ENCODE results near the gene LCE7A.

LCE7A gene, protein sequence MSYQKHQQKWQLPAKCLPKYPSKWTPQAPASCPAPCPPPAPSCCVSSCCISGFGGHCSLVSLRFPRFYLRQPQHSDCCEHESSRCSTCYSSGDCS

DNA sequence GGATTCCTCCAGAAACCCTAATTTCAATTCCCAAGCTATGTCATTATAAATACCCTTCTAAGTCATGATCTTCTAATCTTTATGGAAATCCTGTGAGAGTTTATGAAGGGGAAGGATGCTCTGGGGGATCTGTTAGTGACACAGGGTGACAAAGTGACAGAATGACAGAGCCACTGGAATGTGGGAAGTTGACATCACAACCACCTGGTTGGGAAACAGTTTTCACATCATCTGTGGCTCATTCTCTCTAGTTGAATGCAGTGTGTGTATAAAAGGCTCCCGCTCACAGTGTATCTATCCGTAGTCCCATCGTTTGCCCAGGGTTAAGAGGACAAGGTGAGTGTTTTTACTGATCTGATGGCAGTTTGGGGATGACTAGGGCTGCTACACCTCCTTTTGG is at the start of gene LCE7A:
LCE7A (plus strand) TSS at position 301 of the 400 bp plus-strand sequence. CDS start 702 bp downstream, outside the sequence.
- no peak within 1 kb of the TSS for H3K27ac Mint-ChIP-seq
- no peaks in the 10 kb centered on the region for H3K36me3 Mint-ChIP-seq
- peaks cover 5% of the 10 kb centered on the region for H3K27me3 Mint-ChIP-seq
- no peaks in the 10 kb centered on the region for H3K9me3 Mint-ChIP-seq (ENCODE audit: low read depth)
- no peaks in the 10 kb centered on the region for H3K4me1 Mint-ChIP-seq (ENCODE audit: low read depth)
- H3K4me3 Mint-ChIP-seq: no peak within 1 kb of the TSS

DNA sequence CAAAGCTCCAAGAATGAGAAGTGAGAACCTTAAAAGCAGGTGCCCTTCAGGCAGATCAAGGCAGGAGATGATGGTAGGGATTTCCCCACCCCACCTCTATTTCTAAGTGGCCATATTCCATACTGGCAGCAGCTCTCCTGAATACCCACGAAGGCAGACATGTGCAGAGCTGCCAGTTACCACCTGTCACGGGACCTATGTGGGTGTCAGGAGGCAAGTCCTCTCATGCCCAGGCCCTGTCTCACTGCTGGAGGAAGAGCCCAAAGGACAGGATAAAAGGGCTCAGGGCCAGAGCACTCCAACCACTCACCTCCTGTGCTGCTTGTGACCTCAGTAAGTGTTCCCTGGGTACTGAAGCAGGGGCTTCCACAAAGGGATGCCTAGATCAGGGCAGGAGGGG is 48.7 kb upstream of the LCE7A start:
- no peak overlapping the region for H3K4me3 Mint-ChIP-seq
- H3K27me3 Mint-ChIP-seq: peaks cover 15% of the 10 kb centered on the region
- peaks cover 3% of the 10 kb centered on the region for H3K36me3 Mint-ChIP-seq
- no peaks in the 10 kb centered on the region for H3K4me1 Mint-ChIP-seq (ENCODE audit: low read depth)
- H3K27ac Mint-ChIP-seq: no peak overlapping the region
- peaks cover 5% of the 10 kb centered on the region for H3K9me3 Mint-ChIP-seq (ENCODE audit: low read depth)

DNA sequence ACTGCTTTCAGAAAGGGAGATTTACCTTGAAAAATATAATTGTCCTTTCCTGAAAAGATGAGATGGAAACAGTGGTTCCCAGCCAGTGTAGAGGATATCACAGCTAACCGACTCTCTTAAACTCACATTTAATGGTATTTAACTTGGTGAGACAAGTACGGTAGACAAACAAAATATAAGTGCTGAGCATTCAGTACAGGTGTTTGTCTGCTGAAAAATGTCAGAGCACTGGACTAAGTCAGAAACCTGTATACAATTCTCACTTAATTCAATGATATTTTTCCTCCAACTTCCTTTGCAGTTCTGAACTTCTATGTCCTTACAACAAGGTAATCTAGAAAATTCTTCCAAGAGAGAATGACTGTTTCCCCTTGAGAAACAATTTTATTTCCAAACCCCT is 48.1 kb upstream of the LCE7A start, which contains the start of gene LCE1B:
LCE1B (plus strand) TSS at position 301 of the 400 bp plus-strand sequence. CDS start 476 bp downstream, outside the sequence.
- no peak within 1 kb of the TSS for H3K4me3 Mint-ChIP-seq
- peaks cover 17% of the 10 kb centered on the region for H3K27me3 Mint-ChIP-seq
- H3K4me1 Mint-ChIP-seq (ENCODE audit: low read depth): no peaks in the 10 kb centered on the region
- peaks cover 3% of the 10 kb centered on the region for H3K36me3 Mint-ChIP-seq
- H3K27ac Mint-ChIP-seq: no peak within 1 kb of the TSS
- H3K9me3 Mint-ChIP-seq (ENCODE audit: low read depth): peaks cover 5% of the 10 kb centered on the region

DNA sequence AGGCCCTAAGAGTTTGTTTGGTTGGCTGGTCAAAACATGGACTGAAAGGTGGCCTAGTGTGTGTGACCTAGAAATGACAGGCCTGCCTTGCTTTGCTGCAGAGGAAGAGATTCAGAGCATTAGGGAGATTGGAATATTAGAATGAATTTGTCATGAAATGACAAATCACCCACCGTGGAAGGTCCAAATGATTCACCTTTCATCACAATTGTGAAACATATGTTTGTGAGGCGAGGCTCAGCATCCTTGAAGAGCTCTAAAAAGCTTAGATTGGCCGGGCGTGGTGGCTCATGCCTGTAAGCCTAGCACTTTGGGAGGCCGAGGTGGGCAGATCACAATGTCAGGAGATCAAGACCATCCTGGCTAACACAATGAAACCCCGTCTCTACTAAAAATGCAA is 42.5 kb upstream of the LCE7A start:
- peaks cover 10% of the 10 kb centered on the region for H3K27me3 Mint-ChIP-seq
- H3K36me3 Mint-ChIP-seq: peaks cover 3% of the 10 kb centered on the region
- H3K27ac Mint-ChIP-seq: no peak overlapping the region
- no peaks in the 10 kb centered on the region for H3K4me1 Mint-ChIP-seq (ENCODE audit: low read depth)
- H3K4me3 Mint-ChIP-seq: no peak overlapping the region
- peaks cover 2% of the 10 kb centered on the region for H3K9me3 Mint-ChIP-seq (ENCODE audit: low read depth)

DNA sequence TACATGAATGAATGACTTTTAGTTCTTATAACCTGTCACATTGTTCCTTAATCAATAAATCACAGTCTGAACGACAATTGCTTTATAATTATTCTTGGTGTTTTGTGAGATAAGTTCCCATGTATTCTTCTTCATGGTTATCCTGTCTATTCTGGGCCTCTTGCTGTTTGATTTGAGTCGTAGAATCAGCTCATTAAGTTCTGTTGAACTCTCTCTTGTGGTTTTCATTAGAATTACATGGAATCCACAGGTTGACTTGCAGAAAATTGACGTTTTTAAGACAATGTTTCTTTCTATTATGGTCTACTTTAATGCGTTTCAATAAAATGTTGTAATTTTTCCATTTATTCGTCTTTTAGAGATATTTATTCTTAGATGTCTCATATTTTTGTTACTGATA is 36.5 kb upstream of the LCE7A start:
- Mint-ChIP-seq H3K4me1 (ENCODE audit: low read depth) (no peaks in the 10 kb centered on the region), H3K9me3 (ENCODE audit: low read depth) (no peaks in the 10 kb centered on the region), H3K36me3 (no peaks in the 10 kb centered on the region), H3K4me3 (no peak overlapping the region), H3K27ac (no peak overlapping the region), H3K27me3 (peaks cover 11% of the 10 kb centered on the region)

DNA sequence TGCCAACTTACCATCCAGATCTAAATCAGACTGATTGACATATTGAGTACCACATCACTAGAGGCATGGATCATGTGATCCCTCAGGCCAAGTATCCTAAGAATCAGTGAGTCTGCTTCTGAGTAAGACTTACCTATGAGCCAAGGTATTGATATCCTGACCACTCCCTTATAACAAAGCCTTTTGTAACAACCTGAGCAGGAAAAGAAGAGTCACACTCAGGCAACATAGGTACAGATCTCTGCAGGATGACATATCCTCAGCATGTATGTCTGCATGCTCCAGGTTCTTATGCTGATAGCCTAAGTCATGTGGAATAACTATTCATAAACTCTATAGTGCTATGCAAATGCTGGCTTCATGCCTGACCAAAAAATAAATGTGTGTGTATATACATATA is 34.8 kb upstream of the LCE7A start:
- Mint-ChIP-seq H3K36me3 (no peaks in the 10 kb centered on the region), H3K4me1 (ENCODE audit: low read depth) (no peaks in the 10 kb centered on the region), H3K9me3 (ENCODE audit: low read depth) (no peaks in the 10 kb centered on the region), H3K27me3 (peaks cover 12% of the 10 kb centered on the region), H3K27ac (no peak overlapping the region), H3K4me3 (no peak overlapping the region)

DNA sequence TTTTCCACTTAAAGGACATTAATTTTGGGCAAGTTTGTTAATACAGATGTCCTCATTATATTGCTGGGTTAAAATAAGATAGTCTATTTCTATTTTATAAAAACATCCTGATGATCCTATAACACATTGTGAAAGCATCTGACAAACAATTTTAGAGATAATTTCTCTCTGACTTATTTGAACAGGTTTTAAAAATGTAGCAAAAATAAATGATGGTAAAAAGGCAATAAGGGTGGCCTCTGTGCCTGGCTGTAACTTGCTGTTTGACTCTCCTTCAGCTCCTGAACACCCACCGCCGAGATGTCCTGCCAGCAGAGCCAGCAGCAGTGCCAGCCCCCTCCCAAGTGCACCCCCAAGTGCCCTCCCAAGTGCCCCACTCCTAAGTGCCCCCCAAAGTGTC is 32.6 kb upstream of the LCE7A start, which contains the start of gene LCE1A:
LCE1A (plus strand) TSS at position 301 of the 400 bp plus-strand sequence; CDS start at position 301, 0 bp downstream.
- no peak within 1 kb of the TSS for H3K27ac Mint-ChIP-seq
- H3K4me3 Mint-ChIP-seq: no peak within 1 kb of the TSS
- H3K27me3 Mint-ChIP-seq: peaks cover 12% of the 10 kb centered on the region
- no peaks in the 10 kb centered on the region for H3K9me3 Mint-ChIP-seq (ENCODE audit: low read depth)
- no peaks in the 10 kb centered on the region for H3K4me1 Mint-ChIP-seq (ENCODE audit: low read depth)
- H3K36me3 Mint-ChIP-seq: no peaks in the 10 kb centered on the region

DNA sequence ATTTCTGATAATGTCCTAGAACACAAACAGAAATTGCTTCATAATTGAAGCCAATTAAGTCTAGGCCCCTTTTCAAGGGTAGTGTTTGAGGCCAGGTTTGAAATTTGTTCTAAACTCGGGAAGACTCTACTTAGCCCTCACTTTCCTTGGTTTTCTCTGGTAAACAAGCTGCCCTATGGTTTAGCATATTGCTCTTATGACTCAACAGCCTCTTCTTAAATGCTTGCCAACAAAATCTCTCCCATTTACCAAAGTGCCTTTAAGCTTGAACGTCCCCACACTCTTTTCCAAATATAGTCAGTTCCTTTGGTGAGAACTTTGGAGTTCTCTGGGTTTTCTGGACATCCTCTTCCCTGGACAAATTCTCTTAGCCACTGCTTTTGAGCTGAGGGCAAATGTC is 22.9 kb upstream of the LCE7A start:
- no peak overlapping the region for H3K27ac Mint-ChIP-seq
- peaks cover 9% of the 10 kb centered on the region for H3K27me3 Mint-ChIP-seq
- H3K36me3 Mint-ChIP-seq: no peaks in the 10 kb centered on the region
- no peaks in the 10 kb centered on the region for H3K9me3 Mint-ChIP-seq (ENCODE audit: low read depth)
- H3K4me1 Mint-ChIP-seq (ENCODE audit: low read depth): no peaks in the 10 kb centered on the region
- H3K4me3 Mint-ChIP-seq: no peak overlapping the region

DNA sequence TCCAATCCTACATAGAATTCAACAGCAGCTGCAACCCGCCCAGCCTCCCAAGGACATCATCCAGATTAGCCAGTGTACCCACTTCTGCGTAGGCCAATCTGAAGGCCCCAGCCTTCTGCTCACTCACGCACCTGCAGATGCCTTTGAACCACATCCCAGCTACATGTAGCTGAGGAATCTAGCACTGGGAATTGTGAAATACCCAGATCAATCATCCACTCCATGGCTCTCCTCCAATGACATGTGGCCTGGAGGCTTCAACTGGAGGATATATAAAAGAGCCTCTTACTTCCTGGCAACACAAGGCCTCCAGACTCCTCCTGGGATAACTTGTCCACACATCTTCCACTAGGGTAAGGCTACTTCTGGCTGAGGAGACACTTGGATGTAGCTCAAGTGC is 17.2 kb upstream of the LCE7A start, which contains the start of gene LCE6A:
LCE6A (plus strand) TSS at position 301 of the 400 bp plus-strand sequence. CDS start 665 bp downstream, outside the sequence.
- Mint-ChIP-seq H3K4me1 (ENCODE audit: low read depth) (no peaks in the 10 kb centered on the region), H3K36me3 (no peaks in the 10 kb centered on the region), H3K9me3 (ENCODE audit: low read depth) (no peaks in the 10 kb centered on the region), H3K27me3 (peaks cover 20% of the 10 kb centered on the region), H3K4me3 (no peak within 1 kb of the TSS), H3K27ac (no peak within 1 kb of the TSS)

DNA sequence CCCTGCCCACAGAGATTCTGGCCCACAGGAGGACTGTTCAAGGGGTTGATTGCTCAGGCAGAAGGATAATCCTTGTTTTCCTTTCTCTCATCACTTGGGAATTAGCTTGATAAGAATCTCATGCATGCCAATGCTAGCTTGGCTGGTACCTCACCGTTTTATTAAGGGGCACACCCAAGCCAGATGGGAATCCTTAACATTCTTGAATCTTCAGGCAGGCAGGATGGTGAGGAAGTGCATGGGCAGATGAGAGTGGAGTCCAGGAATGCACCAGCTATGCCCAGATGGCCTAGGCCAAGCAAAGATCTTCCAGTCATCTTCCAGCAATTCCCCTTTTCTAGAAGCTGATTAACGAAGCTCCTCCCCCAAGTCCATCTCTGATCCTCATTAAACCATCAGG is 4.1 kb upstream of the LCE7A start:
- Mint-ChIP-seq H3K36me3 (no peaks in the 10 kb centered on the region), H3K4me1 (ENCODE audit: low read depth) (no peaks in the 10 kb centered on the region), H3K27me3 (peaks cover 3% of the 10 kb centered on the region), H3K9me3 (ENCODE audit: low read depth) (no peaks in the 10 kb centered on the region), H3K27ac (no peak overlapping the region), H3K4me3 (no peak overlapping the region)

DNA sequence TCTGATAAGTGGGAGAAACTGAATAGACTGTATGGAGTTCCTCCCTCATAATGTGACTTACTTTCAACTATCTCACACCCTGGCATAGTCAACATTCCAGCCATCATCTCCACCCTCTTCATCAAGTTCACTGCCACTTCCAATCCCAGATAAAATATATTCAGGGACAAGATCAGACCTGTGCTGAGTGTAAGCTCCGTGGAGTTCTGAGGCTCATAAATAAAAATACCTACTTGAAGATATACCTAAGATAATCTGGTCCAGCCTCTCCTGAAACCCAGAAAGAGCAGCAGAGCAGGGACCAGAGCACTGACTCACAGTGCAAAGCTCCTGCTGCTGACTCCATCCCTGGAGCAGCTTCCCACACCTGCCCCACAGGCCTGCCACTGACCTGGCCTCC is 1.7 kb upstream of the LCE7A start:
- H3K4me1 Mint-ChIP-seq (ENCODE audit: low read depth): no peaks in the 10 kb centered on the region
- H3K36me3 Mint-ChIP-seq: no peaks in the 10 kb centered on the region
- H3K27ac Mint-ChIP-seq: no peak overlapping the region
- H3K27me3 Mint-ChIP-seq: peaks cover 3% of the 10 kb centered on the region
- no peaks in the 10 kb centered on the region for H3K9me3 Mint-ChIP-seq (ENCODE audit: low read depth)
- no peak overlapping the region for H3K4me3 Mint-ChIP-seq

DNA sequence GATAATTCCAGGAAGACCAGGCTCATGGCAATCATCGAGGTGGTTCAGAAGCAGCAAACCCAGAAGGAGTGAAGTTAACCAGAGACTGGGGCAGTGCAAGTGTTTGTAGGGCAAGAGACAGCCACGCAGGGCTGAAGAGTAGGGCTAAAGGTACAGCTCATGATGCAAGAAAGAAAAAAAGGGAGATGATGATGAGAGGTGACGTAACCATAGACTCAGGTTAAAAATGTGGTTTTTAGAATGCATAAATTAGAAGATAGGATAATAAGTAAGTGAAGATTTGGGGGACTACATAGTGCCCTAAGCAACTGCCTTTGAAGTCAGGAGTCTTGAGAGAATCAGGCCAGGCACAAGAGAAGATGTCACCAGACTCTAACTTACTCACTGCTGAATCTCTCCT is 333 bp downstream of the LCE7A start:
- Mint-ChIP-seq H3K9me3 (ENCODE audit: low read depth) (no peaks in the 10 kb centered on the region), H3K36me3 (no peaks in the 10 kb centered on the region), H3K27me3 (peaks cover 5% of the 10 kb centered on the region), H3K4me3 (no peak overlapping the region), H3K4me1 (ENCODE audit: low read depth) (no peaks in the 10 kb centered on the region), H3K27ac (no peak overlapping the region)

DNA sequence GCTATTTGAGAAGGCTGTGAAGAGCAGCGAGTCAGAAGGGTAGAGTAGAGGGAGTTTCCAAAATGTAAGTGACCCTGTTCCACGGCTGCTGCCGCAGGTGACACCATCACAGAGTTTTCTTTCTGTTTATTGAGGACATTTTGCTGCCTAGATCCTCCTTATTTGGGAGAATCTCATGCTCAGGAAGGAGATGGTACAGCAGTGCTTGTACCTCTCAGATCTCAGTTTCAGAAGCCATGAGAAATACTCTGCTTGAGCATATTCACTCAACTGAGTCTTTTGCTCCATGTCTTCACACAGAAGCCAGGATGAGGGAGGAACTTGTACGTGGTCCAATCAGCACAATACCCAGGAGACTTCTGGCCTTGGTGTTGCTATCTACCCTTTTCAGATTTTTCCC is 1.6 kb downstream of the LCE7A start:
- Mint-ChIP-seq H3K27me3 (peaks cover 5% of the 10 kb centered on the region), H3K4me1 (ENCODE audit: low read depth) (no peaks in the 10 kb centered on the region), H3K27ac (no peak overlapping the region), H3K4me3 (no peak overlapping the region), H3K36me3 (no peaks in the 10 kb centered on the region), H3K9me3 (ENCODE audit: low read depth) (no peaks in the 10 kb centered on the region)

DNA sequence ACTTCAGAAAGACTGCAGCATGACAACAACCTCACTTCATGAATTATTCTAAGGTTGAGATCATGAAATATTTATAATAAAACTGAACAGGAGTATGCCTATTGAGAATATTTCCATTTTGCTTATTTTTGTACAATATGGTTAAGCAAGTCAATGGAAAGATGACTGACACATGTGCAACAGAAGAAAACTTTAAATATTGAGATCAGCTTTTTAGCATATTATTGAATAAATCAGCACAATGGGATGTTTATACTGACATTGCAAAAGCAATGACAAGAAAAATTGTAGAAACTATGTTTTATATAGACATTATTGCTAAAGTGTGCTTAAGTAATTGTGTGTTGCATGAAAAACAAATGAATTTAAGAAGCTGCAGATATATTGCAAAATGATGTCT is 4.6 kb downstream of the LCE7A start:
- Mint-ChIP-seq H3K27me3 (peaks cover 2% of the 10 kb centered on the region), H3K4me1 (ENCODE audit: low read depth) (no peaks in the 10 kb centered on the region), H3K9me3 (ENCODE audit: low read depth) (no peaks in the 10 kb centered on the region), H3K27ac (no peak overlapping the region), H3K4me3 (no peak overlapping the region), H3K36me3 (no peaks in the 10 kb centered on the region)

DNA sequence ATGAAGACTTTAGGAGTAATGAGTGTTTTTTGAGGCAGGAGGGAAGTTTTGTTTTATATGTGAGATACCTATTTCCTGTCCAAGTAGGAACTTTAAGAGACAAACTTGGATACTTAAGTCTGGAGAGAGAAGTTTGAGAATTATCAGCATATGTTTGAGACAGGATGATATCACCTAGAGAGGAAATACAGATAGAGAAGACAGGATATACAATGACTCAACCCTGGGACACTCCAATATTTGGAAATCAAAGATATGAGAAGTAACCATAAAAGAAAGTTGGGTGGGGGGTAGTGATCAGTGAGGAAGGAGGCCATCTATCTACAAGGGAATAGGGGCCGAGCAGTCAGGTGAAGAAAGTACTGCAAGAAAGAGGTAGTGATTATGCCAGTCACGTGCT is 6.5 kb downstream of the LCE7A start:
- no peaks in the 10 kb centered on the region for H3K9me3 Mint-ChIP-seq (ENCODE audit: low read depth)
- H3K27ac Mint-ChIP-seq: no peak overlapping the region
- H3K4me3 Mint-ChIP-seq: no peak overlapping the region
- H3K27me3 Mint-ChIP-seq: peaks cover 2% of the 10 kb centered on the region
- H3K36me3 Mint-ChIP-seq: no peaks in the 10 kb centered on the region
- no peaks in the 10 kb centered on the region for H3K4me1 Mint-ChIP-seq (ENCODE audit: low read depth)

DNA sequence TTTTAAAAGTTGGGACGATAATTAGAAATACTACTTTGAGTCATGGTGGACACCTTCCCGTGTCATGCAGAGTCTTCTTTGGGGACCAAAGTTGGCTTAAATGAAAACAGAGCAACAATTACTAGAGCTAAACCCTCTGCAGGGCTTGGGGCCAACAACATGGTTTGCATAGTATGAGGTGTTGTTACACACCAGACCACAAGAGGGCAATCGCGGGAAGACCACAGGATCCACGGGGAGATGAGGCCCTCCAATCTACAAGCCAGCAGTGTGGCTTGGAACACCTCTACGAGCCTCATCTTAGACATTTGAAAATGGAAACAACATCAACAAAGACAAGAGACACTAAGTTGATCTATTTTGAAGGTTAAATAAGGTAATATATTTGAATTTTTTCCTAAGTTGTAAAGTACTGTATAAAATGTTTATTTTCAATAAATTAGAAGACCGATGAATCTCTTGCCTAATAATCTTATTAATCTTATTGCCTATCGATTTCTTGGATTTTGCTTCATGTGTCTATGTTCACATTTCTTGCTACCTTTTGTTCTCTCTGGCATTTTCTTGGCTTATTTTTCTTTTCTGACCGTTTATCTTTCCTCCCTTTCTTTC is 10.1 kb downstream of the LCE7A start:
- no peaks in the 10 kb centered on the region for H3K4me1 Mint-ChIP-seq (ENCODE audit: low read depth)
- H3K4me3 Mint-ChIP-seq: no peak overlapping the region
- H3K9me3 Mint-ChIP-seq (ENCODE audit: low read depth): no peaks in the 10 kb centered on the region
- H3K27me3 Mint-ChIP-seq: peaks cover 6% of the 10 kb centered on the region
- no peak overlapping the region for H3K27ac Mint-ChIP-seq
- H3K36me3 Mint-ChIP-seq: no peaks in the 10 kb centered on the region
